ENCODE measurements around the gene ARHGEF37.
"Not testable (repeated sequence)": the region's sequence is repeated elsewhere in the genome, so short reads cannot be mapped to it uniquely, and the experiment has no call there.

Gene ARHGEF37

DNA sequence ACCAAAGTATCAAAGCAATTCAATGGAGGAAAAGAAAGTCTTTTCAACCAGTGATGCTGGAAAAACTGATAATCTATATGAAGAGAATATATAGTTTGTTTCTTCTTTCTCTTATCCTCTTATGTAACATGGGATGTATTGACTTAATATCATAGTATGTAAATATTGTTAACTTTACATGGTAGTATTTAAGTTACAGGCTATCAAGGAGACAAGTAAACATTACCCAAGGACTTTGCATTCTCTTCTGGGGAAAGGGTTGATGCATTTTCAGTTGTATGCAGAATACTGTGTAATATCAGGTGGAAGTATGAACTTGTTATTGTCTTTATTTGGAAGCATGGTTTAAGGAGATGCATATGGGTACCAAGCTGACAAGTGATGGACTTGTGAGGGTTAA, 9.1 kb upstream of the ARHGEF37 start:
- DNase-seq = no peak

DNA sequence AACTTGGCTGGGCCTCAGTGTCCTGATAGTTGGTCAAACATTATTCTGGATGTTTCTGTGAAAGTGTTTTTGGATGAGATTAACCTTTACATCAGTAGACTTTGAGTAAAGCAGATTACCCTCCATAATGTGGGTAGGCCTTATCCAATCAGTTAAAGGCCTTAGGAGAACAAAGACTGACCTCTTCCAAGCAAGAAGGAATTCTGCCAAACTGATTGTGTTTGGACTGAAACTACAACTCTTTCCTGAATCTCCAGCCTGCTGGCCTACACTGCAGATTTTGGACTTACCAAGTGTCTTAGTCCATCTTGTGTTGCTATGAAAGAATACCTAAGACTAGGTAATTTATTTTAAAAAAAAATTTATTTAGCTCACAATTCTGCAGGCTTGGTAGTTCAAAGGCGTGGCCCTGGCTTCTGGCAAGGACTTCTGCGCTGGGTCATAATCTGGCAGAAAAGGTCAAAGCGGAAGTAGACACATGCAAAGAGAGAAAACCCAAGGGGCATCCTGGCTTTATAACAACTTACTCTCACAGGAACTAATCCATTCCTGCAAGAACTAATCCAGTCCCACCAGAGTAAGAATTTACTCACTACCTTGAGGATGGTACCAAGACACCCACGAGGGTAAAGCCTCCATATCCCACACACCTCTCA, 8.6 kb upstream of the ARHGEF37 start:
- no peak for DNase-seq

DNA sequence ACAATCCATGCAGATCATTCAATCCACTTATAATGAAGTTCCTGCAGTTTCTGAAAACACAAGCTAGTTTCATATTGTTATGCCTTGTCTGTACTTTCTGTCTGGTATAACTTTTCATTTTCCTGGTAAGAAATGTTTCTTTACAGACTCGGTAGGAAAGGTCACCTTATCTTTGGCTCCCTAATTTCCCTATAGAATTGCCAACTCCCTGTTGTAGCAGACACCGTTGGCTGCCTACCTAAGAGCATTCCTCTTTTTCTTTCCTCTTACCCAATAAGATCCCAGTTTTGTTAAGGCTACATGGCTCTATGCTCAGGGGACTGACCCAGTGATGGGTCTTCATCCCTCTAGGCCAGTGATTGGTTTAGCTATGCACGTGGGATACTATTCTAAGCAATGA, 6.2 kb upstream of the ARHGEF37 start:
- DNase-seq = no peak

DNA sequence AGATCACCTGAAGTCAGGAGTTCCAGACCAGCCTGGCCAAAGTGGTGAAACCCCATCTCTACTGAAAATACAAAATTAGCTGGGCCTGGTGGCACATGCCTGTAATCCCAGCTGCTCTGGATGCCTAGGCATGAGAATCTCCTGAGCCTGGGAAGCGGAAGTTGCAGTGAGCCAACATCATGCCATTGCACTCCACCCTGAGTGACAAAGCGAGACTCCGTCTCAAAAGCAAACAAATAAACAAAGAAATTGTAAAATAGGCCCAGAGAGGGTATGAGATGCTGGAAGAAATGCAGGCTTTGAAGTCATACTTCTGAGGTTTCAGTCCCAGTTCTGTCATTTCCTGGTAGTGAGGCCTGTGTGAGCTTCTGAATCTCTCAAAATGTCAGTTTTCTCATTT, 5.3 kb upstream of the ARHGEF37 start:
- no peak for DNase-seq

DNA sequence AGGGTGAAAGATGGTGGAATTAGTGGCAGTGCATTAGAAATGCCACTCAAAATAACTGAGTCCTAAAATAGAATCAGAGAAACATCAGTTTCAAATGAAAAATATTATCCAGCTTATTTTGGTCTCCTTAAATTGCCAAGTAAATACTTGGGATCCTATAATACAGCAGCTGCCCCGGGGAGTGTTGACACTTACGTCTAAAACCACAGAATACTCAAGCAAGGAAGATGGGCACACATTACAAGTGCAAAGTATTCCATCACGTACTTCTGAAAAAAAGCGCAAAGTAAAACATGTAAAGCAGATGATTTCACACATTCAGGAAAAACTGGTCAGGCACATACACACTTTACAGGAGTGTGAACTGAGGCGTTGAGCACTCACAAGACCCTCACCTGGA, 2.4 kb upstream of the ARHGEF37 start:
- no peak for DNase-seq

DNA sequence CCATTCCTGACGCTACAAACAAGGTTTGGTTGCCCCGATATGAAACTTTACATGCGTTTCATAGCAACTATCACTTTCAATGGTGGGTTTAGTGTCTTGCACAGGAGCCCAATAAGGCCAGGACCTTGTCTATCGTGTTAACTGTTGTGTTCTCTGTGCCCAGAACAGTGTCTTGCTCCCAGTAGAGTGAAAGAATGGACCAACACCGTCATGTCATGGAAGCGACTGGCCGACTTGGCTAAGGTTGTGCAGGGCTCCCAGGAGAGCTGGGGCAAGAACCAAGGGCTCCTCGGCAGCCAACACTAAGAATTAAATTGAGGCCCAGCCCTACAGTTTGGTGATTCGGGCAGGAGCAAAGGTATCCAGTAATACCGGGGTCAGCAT, 498 bp upstream of the ARHGEF37 start:
- DNase-seq = peak; percentile 69

DNA sequence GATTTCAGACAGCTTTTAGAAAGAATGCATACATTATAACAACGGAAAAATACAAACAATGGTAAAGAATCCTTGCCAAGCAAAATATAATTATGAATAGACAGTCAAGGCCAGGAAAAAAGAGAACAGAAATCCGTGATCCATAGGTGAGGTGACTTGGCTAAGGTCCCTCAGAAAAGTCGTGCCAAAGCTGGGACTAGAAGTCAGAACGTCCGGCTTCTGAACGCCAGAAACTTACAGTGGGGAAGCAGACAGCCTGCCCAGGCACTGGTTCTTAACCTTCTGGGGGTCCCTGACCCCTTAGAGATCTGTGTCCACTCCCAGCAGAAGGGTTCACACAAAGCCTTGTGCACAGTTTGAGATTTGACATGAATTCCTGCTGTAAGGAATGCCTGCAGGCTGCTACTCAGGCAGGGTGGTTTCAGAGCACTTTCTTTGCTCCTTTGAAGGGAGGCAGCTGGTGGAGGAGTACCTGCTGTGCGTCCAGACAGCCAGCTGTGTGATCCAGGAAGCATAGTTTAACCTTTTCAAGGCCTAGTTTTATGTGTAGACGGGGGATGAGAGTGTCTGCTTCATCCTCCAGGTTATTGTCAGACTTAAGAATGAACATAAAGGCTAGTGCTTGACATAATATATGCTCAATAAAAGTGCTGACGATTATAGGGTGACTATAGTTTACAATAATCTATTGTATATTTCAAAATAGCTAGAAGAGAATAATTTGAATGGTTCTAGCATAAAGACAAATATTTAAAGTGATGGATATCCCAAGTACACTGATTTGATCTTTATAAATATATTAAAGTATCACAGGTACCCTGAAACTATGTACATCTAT, 852 bp downstream of the ARHGEF37 start:
- DNase-seq = peak; percentile 13

DNA sequence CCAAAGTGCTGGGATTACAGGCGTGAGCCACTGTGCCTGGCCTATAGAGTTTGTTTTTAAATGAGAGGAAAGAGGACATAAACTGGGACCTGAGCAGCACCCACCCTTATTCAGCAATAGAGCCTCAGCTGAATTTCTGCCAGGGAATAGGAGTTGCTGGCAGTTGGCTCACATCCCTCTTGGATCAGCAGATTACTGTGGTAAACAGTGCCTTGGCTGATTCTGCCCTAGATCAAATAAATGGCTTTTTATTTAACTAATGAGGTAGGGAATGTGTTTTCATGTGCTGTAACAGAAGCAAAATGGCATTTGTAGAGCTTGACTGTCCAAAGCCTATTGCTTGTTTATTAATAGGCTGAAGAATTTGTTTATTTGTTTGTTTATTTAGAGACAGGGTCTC, 2.1 kb downstream of the ARHGEF37 start:
- DNase-seq = no peak

DNA sequence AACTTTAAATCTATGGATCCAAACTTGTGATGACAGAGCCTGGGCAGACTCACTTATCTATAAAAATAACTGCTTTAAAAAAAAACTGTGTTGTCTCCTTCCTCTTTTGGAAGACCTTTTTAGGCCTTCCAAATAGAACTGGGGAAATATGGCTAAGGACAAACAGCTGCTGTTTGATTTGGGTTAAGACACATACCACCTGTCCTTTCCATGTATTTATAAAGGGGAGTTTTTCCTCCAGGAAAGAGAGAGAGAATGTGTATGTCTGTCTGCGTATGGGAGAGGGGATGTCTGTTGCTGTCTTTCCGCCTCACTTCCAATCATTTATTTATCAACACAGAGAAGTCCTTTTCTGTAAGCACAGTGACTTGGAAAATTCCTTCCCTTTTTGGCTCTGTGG, 2.8 kb downstream of the ARHGEF37 start:
- peak; percentile 48 for DNase-seq

DNA sequence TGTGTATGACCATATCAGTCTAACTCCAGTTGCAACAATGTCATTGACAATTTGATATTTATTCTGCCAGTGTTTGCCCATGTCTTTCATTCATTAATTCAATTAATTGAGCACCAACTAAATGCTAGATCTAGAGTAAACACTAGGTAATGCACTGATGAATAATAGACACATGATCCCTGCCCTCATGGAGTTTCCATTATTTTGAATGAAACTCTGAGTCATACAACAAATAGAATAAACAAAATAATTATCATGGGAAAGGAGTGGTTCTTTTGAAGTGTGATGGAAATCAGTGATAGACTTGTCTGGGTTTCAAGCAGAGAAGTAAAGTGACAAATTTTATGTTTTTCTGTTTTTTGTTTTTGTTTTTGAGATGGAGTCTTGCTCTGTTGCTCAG, 4.6 kb downstream of the ARHGEF37 start:
- DNase-seq = no peak

DNA sequence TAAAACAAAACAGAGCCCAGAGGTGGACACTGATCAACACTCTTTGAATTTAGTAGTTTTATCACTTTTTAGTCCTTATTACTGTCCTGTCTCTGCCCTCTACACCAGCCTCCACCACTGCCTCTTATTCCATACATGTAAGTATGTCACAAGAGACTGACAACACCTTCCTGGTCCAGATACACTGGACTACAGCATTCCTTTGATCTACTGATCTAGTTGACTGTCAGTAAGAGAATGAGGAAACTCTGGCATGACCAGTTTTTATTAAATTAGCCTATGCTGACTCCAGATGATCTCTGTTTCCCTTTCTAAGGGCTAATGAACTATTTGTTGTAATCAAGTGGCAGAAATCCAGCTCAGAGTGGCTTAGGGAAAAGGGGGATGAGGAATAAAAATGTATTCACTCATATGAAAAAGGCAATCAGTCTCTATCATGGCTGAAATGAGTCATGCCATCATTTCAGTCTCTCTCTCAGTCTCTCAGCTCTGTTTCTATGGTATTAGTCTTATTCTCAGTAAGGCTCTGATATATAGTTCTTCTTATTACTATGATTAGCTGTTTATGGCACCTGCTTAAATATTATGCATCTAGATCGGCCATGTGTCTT, 5.5 kb downstream of the ARHGEF37 start:
- no peak for DNase-seq

DNA sequence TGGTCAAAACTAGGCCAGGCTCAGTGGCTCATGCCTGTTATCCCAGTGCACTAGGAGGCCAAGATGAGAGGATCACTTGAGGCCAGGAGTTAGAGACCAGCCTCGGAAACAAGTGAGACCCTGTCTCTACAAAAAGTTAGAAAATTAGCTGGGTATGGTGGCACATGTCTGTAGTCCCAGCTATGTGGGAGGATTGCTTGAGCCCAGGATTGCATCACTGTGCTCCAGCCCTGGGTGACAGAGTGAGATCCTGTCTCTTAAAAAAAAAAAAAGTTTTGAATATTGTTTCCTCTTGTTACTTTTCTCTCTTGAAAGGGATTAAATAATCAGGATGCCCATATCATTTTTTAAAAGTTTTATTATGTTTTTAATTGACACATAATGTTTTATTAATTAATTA, 7.6 kb downstream of the ARHGEF37 start:
- DNase-seq = peak; percentile 46

DNA sequence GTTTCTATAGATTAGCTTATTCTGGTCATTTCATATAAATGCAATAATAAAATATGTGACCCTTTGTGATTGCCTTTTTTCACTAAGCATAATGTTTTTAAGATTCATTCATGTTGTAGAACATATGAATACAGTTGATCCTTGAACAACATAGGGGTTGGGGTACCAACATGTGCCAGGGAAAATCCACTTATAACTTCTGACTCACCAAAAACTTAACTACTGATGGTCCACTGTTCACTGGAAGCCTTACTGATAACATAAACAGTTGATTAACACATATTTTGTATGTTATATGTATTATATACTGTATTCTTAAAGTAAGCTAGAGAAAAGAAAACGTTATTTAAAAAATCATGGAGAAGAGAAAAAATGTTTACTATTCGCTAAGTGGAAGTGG, 12.1 kb downstream of the ARHGEF37 start:
- DNase-seq = no peak

DNA sequence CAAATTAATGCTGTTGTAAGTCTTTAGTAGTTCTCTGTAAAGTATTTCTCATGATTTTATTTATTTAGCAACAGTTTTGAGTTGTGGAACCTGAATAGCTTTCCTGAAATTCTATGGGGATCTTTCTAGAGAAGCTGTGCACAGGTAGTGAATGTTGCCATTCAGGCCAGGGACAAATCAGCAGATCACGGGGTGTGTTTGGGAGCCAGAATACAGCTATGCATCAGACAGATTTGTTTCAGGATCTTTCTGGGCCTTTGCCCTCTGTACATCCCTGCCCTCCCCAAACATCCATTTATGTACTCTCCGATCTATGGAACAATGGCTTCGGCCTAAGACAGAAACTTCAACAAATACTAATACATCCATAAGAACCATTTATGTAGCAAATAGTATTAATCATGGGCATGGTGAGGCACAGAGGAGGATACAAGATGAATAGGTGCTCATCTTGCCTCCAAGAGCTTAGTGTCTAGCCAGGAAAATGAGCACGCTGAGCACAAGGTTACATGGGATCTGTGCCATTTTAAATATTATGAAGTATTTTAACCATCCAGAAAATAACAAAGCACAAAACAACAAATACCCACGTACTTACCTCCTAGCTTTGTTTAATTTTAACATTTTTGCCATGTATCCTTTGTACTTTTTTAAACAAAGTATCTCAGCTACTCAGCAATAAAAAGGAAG, 13.1 kb downstream of the ARHGEF37 start:
- no peak for DNase-seq

DNA sequence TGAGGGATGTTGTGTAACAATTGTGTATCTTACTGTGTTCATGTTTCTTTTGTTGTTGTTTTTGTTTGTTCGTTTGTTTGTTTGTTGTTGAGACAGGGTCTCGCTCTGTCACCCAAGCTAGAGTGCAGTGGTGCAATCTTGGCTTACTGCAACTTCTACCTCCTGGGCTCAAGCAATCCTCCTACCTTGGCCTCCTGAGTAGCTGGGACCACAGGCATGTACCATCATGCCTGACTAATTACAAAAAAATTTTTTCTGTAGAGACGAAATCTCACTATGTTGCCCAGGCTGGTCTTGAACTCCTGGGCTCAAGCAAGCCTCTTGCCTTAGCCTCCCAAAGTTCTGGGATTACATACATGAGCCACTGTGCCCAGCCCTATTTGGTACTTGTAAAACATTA, 13.8 kb downstream of the ARHGEF37 start:
- not testable (repeated sequence) for DNase-seq

DNA sequence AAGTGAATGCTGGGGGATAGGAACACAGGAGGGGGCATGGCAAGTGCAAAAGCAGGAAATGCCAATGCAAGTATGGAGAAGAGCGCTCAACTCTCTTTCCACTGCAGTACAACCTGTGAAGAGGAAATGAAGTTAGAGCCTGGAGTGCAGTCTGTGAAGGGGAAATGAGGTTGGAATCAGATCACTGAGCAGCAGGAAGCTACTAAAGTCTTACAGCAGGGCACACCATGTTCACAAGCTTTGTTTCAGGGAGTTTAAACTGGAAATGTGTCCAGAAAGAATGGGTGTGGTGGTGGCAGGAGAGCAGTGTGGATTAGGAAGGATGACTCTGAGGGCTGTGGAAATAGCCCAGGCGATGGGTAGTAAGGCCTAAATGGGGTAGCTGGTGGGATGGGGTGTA, 15.4 kb downstream of the ARHGEF37 start:
- no peak for DNase-seq

DNA sequence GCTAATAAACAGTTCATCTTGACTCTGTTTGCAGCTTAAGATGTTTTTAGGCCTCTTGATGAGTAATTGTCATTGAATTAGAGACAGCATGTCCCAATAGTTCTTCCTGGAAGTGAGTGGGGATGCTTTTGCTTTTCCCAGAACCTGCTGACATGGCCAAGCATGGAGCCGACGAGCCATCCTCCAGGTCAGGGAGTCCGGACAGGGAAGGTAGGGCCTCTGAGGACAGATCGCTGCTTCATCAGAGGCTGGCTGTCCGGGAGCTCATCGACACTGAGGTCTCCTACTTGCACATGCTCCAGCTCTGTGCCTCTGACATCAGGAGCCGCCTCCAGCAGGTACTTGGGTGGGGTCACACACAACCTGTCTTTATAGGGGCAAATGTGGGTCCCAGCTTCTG, 16.3 kb downstream of the ARHGEF37 start:
- DNase-seq = no peak

DNA sequence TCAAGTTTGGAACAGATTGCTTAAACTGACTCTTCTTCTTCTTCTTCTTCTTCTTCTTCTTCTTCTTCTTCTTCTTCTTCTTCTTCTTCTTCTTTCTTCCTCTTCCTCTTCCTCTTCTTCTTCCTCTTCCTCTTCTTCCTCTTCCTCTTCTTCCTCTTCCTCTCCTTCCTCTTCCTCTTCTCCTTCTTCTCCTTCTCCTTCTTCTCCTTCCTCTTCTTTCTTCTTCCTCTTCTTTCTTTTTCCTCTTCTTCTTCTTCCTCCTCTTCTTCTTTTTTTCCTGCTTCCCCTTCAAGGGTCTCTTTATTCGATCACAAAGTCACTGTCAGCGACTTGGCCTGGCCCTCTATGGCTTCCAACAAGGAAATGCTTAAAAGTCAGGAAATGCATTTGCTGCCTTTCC, 16.9 kb downstream of the ARHGEF37 start:
- DNase-seq = not testable (repeated sequence)

DNA sequence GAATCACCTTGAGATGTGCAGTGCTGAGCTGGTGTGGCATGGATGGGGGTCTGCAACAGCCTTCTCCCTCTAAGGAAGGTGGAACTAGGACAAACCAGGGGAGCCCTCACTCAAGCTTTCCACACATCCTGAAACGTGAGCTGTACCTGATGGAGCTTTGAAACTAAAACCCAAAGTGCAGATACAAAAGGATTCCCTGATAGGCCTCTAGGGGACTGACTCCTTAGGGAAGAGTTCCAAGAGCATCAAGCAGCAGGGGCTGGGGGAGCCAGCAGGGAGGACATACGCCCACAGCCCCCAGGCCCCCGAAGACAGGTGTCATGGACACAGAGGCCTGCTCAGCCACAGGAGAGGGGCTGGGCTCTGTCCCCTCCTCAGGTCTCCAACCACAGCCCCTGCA, 17.7 kb downstream of the ARHGEF37 start:
- DNase-seq = no peak

DNA sequence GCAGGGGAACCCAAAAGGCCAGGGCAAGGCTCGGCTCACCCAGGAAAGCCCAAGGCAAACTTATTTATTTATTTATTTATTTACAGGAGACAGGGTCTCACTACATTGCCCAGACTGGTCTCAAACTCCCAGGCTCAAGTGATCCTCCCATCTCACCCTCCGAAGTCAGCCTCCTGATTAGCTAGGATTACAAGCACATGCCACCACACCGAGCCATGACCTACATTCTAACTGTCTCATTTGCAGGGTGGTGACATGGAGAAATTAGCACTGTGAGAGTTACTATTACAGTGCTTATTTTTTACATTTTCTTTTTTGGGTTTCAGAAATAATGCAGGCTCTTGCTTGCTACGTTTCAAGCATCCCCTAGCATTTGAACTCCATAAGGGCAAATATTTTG, 18.1 kb downstream of the ARHGEF37 start:
- no peak for DNase-seq

DNA sequence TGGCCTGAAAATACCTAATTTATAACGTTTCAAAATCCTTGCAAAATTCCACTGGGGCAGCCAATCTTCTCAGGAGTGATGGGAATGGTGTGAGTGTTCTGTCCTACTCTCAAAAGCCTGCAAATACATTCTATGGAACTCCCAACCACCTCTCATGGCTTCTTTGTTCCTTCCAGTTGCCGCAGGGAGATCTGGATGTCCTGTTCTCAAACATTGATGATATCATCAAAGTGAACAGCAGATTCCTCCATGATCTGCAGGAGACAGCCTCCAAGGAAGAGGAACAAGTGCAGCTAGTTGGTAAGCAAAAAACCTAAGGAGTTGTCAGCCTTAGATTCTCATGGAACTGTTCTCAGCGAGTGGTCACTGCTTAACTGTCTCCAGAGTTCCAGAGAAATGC, 19.6 kb downstream of the ARHGEF37 start:
- DNase-seq = no peak

DNA sequence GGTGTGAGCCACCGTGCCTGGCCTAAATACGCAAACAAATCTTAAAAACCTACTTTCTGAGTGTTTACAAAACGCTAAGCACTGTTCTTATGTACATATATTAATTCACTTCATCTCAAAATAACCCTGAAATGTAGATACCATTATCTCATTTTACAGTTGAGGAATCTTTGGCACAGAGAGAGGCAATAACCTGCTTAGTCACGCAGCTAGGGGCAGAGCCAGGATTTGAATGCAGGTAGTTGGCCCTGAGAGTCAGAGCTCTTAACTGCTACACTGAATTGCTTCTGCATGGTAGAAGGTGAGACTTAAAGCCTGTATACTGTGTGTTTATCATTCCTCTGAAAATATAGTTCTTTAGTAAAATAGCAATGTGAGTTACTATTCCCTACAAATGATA, 21.9 kb downstream of the ARHGEF37 start:
- no peak for DNase-seq

DNA sequence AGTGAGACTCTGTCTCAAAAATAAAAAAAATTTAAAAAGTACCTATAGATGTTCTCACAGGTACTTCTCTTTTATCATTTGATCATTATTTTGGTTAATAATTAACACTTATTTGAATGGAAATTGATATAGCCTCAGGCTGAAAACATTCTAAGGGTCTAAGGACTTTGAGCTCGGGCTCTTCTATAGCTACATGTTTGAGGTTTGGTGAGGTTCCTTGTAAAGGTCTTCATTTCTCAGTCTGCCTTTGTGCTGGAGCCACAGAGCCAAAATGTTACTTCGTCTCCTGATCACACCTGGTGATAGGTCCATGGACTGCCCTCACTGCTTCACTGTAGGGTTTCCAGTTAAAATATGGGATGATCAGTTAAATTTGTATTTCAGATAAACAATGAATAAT, 22.6 kb downstream of the ARHGEF37 start:
- DNase-seq = no peak

DNA sequence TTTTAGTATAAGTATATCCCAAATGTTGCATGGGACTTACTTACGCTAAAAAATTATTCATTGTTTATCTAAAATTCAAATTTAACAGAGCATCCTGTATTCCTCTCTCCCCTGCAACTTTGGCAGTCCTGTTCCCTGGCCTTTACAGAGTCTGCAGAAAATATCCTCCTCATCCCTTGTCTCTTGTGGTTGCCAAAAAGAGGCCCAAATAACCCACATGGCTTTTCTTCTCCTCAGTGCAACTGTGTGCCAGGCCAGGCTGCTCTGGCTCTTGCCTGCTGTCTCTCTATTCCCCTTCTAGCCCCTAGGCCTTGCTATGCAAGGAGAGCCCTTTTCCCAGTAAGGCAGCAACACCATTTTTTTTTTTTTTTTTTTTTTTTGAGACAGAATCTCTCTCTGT, 23.0 kb downstream of the ARHGEF37 start:
- no peak for DNase-seq
